Measurements from ENCODE around the gene DLGAP1. TPM values are rescaled to one million over a fixed set of nuclear protein-coding genes. Genes with fewer than 3 reads are reported as not detected.

Gene DLGAP1
- total and polyA plus RNA-seq, 2 of the 8 experiments (the other 6 are each of a cell fraction or from before 2014, with no cell fraction given) = 11.8 to 16.9 TPM

- CTCF ChIA-PET (ENCODE audit: partially characterized antibody) = interaction anchor here (0.6 to 2.8 kb wide), 6 partner anchors 14 to 235 kb away, joined by 3 to 22 read pairs (median 4); no protein-coding TSS in a partner anchor
- H3K4ac ChIP-seq (replicated peaks; ENCODE audit: insufficient read length, low read depth, low read length) = no peak overlapping the region
- H3K27ac ChIP-seq (ENCODE audit: low read depth, low read length) = no peak overlapping the region
- H3K4me2 ChIP-seq (ENCODE audit: insufficient read depth in 1 of 2, low read depth in 2 of 2, low read length in 2 of 2) = no peak overlapping the region
- H2BK5ac ChIP-seq (ENCODE audit: low read depth, low read length) = no peak overlapping the region
- H2AFZ ChIP-seq (ENCODE audit: low read length) = no peak overlapping the region
- DNase-seq (ENCODE audit: low read depth in 1 of 2, low spot score in 2 of 2) = no peak
- peaks cover 0 to 8% (median 3%) of the 10 kb centered on the region in 4 experiments; a peak in 4 of 7 replicates for H3K4me1 ChIP-seq (replicated peaks in 1 of 4; ENCODE audit: control insufficient read depth in 3 of 4, insufficient read depth in 4 of 4, low read length in 3 of 4)
- no peak overlapping the region for H2BK20ac ChIP-seq (ENCODE audit: low read length)
- peaks cover 0 to 34% (median 8%) of the 10 kb centered on the region in 4 experiments; a peak in 4 of 8 replicates for H3K36me3 ChIP-seq (ENCODE audit: control insufficient read depth in 2 of 4, insufficient read depth in 4 of 4, low read length in 3 of 4)
- no peak overlapping the region for H2BK120ac ChIP-seq (replicated peaks; ENCODE audit: low read depth, low read length)
- no peak overlapping the region for H4K91ac ChIP-seq (replicated peaks; ENCODE audit: insufficient read length, low read length)
- no peak overlapping the region for H3K14ac ChIP-seq (ENCODE audit: insufficient read length)
- H2AK5ac ChIP-seq (ENCODE audit: low read depth, low read length) = no peak overlapping the region
- H3K79me1 ChIP-seq (ENCODE audit: low read depth, low read length) = no peaks in the 10 kb centered on the region
- POLR2A ChIA-PET (ENCODE audit: partially characterized antibody) = interaction anchor here (0.7 to 4.9 kb wide), 11 partner anchors 8 to 312 kb away, joined by 3 to 32 read pairs (median 5); no protein-coding TSS in a partner anchor
- H2BK15ac ChIP-seq (ENCODE audit: low read length) = no peak overlapping the region
- H4K20me1 ChIP-seq (replicated peaks in 1 of 2; ENCODE audit: control insufficient read depth in 1 of 2, insufficient read depth in 2 of 2, low read length in 2 of 2) = no peaks in the 10 kb centered on the region
- no peaks in the 10 kb centered on the region for H3K9me3 ChIP-seq (ENCODE audit: insufficient read depth in 2 of 2, low read depth in 1 of 2, low read length in 1 of 2)
- no peak overlapping the region for H2BK12ac ChIP-seq (ENCODE audit: low read depth, low read length)
- no peak overlapping the region for H3K9ac ChIP-seq (replicated peaks in 1 of 4; ENCODE audit: extremely low read depth in 1 of 4, low read depth in 3 of 4, low read length in 3 of 4)
- TF ChIP-seq POLR2A (IDR thresholded peaks at IDR 0.05; ENCODE audit: control extremely low read depth in 1 of 2, low read depth in 2 of 2, low read length in 2 of 2) (peak; percentile 10 to 25; a peak in 2 of 3 replicates), SP4 (IDR thresholded peaks at IDR 0.05; ENCODE audit: low read length) (no peak)
- peaks cover 20% of the 10 kb centered on the region; the same call in 1 of the 2 replicates for H3K23me2 ChIP-seq (ENCODE audit: low read depth, low read length)
- no peak overlapping the region for H3K4me3 ChIP-seq (ENCODE audit: extremely low read depth in 1 of 4, insufficient read depth in 2 of 4, low read depth in 3 of 4, low read length in 4 of 4)
- H3K79me2 ChIP-seq (ENCODE audit: control insufficient read depth in 1 of 2, insufficient read depth in 2 of 2, low read length in 2 of 2) = peaks cover 4 to 39% of the 10 kb centered on the region in 2 experiments; a peak in 3 of 4 replicates
- H4K8ac ChIP-seq (ENCODE audit: extremely low read depth, insufficient read depth, low read length) = no peak overlapping the region
- H3K23ac ChIP-seq (ENCODE audit: insufficient read length) = no peak overlapping the region
- no peak overlapping the region for H4K5ac ChIP-seq (ENCODE audit: insufficient read length, low read depth, low read length)
- no peak overlapping the region for H3K18ac ChIP-seq (ENCODE audit: extremely low read depth, low read length)
- no peak overlapping the region for H3K56ac ChIP-seq (replicated peaks; ENCODE audit: insufficient read length, low read depth, low read length)
- FAIRE-seq = no peak
- WGBS, 2 experiments (ENCODE audit: extremely low coverage in 1 of 2, insufficient coverage in 1 of 2, insufficient read length in 1 of 2, insufficient replicate concordance in 2 of 2, low coverage in 1 of 2, low lambda C conversion rate in 2 of 2, missing lambda C conversion rate in 1 of 2) = 95% methylated on average over 4 of the region's 4 CpGs; no CpG with 5 or more reads in 1 of the 2 experiments
- H3K27me3 ChIP-seq (replicated peaks in 1 of 4; ENCODE audit: control insufficient read depth in 3 of 4, extremely low read depth in 1 of 4, insufficient read depth in 3 of 4, low read length in 3 of 4) = no peaks in the 10 kb centered on the region
Observed at GRCh38 chr18:3608488-3608887, 846.6 kb downstream of the DLGAP1 start.
